RCC 7860 (cell line): ENCODE data around the gene SPINK7.

Source experiments
- DNase-seq: peaks from one replicate; pipeline ENCODE4 v3.0.0-alpha.2; 2015; ENCODE audit warnings: low spot score
- FAIRE-seq: peaks from 2 replicates; lab custom pipeline; 2012; peaks lifted over from hg19 to GRCh38; lab: Jason Lieb, UNC

Gene SPINK7

GRCh38 chr5:148343046-148343407 is 30.8 kb downstream of the SPINK7 start:
- DNase-seq (no peak), FAIRE-seq (no peak)

- no peak for FAIRE-seq
- no peak for DNase-seq
Measured at GRCh38 chr5:148343603-148344487, 31.6 kb downstream of the SPINK7 start.

GRCh38 chr5:148347706-148348105 is 35.5 kb downstream of the SPINK7 start:
- FAIRE-seq (no peak), DNase-seq (no peak)

- DNase-seq, result no peak
- FAIRE-seq, result no peak
Measured at GRCh38 chr5:148352696-148353095, 40.5 kb downstream of the SPINK7 start.

- no peak for DNase-seq
- no peak for FAIRE-seq
Measured at GRCh38 chr5:148353634-148354033, 41.4 kb downstream of the SPINK7 start.

GRCh38 chr5:148364343-148364742 is 52.1 kb downstream of the SPINK7 start:
- FAIRE-seq, result no peak
- no peak for DNase-seq
